Lung (tissue), 12 donors: ENCODE data around the gene XPNPEP2. TPM values are rescaled to one million over a fixed set of nuclear protein-coding genes. Genes with fewer than 3 reads are reported as not detected.

ENCODE experiments used
- ATAC-seq: fragments of 200-7000 bp; cut with Tn5 transposase; one replicate; pipeline ENCODE4 v1.9.1; 2020; ENCODE audit warnings: moderate number of reproducible peaks; ENCODE audit not compliant: insufficient read depth, low FRiP score
- DNase-seq, 3 donors: peaks; one replicate each; pipeline ENCODE4 v3.0.0-alpha.2; 2013 to 2017
- H3K27ac ChIP-seq, 2 donors: one replicate each; pipeline ENCODE4 v1.5.1; 2013; ENCODE audit warnings: mild to moderate bottlenecking in 2 of 2, moderate library complexity in 2 of 2, control low read depth in 1 of 2, inconsistent platforms in 1 of 2, low read depth in 1 of 2, low read length in 1 of 2
- H3K27me3 ChIP-seq, 3 donors: one replicate each; pipeline ENCODE4 v1.5.1; 2013; ENCODE audit warnings: low read length in 2 of 3; ENCODE audit not compliant: control insufficient read depth in 3 of 3, insufficient read depth in 3 of 3
- H3K36me3 ChIP-seq, 4 donors: one replicate each; pipeline ENCODE4 v1.5.1; 2013; ENCODE audit warnings: low read length in 4 of 4, mild to moderate bottlenecking in 1 of 4, moderate library complexity in 1 of 4; ENCODE audit not compliant: control insufficient read depth in 4 of 4, insufficient read depth in 4 of 4
- H3K4me1 ChIP-seq, 5 donors: one replicate each; pipeline ENCODE4 v1.5.1; 2013; ENCODE audit warnings: low read length in 5 of 5, mild to moderate bottlenecking in 2 of 5, moderate library complexity in 1 of 5; ENCODE audit not compliant: control insufficient read depth in 5 of 5, insufficient read depth in 5 of 5
- H3K4me3 ChIP-seq: one replicate; pipeline ENCODE4 v1.5.1; 2013; ENCODE audit warnings: mild to moderate bottlenecking, control low read depth, moderate library complexity
- H3K9ac ChIP-seq, 2 donors: one replicate each; pipeline ENCODE4 v1.5.1; 2013; ENCODE audit warnings: low read length in 2 of 2, control low read depth in 1 of 2; ENCODE audit not compliant: insufficient read depth in 1 of 2
- H3K9me3 ChIP-seq, 4 donors: one replicate each; pipeline ENCODE4 v1.5.1; 2013; ENCODE audit warnings: low read length in 3 of 4, mild to moderate bottlenecking in 1 of 4, moderate library complexity in 1 of 4; ENCODE audit not compliant: control insufficient read depth in 4 of 4, insufficient read depth in 3 of 4
- WGBS, 2 donors: extraction: QIAGEN DNeasy Blood & Tissue Kit; methylation state at CpG; one replicate each; pipeline ENCODE4 v1.1.7; 2013; 5-methylcytosine and 5-hydroxymethylcytosine counted together
- polyA plus RNA-seq, 2 donors: library from polyadenylated mRNA; stranded (reverse); fragments of 200-250 nt; gene quantifications; one replicate each; pipeline ENCODE4 v1.2.1, GENCODE V29; 2013
- total RNA-seq, 2 donors: library from RNA; depleted of rRNA in 1 of 2; stranded (reverse); fragments of >200 nt in 1 of 2; gene quantifications; one replicate each; pipeline ENCODE4 v1.2.1, GENCODE V29; 2014 to 2021
- TF ChIP-seq, protein P1 (sequence below): IDR thresholded peaks from 2 replicates; pipeline ENCODE4 v1.5.1; 2012; ENCODE audit warnings: mild to moderate bottlenecking; ENCODE audit errors: control extremely low read depth, extremely low read depth
- donor health status: control.
- donor health status: control.
- donor health status: Bipolar disorder and iron deficiency.
- donor health status: healthy.
- donor health status: DM: yes; HTN: yes; CAD: no.

XPNPEP2 gene
- total and polyA plus RNA-seq, 4 donors, result 0.61 to 2.1 (median 1.3) TPM

GRCh38 chrX:129790808-129791207 is 52.0 kb downstream of the XPNPEP2 start:
- DNase-seq (no peak), ATAC-seq (no peak)
- H3K27ac ChIP-seq, result no peak overlapping the region
- H3K4me1 ChIP-seq, result no peaks in the 10 kb centered on the region
- no peak overlapping the region for H3K4me3 ChIP-seq
- H3K9me3 ChIP-seq, result peaks cover 0 to 2% (median 0%) of the 10 kb centered on the region in 4 donors
- WGBS, 2 donors, result 87 to 99% methylated on average over 9 of the region's 9 CpGs
- TF ChIP-seq, protein P1, sequence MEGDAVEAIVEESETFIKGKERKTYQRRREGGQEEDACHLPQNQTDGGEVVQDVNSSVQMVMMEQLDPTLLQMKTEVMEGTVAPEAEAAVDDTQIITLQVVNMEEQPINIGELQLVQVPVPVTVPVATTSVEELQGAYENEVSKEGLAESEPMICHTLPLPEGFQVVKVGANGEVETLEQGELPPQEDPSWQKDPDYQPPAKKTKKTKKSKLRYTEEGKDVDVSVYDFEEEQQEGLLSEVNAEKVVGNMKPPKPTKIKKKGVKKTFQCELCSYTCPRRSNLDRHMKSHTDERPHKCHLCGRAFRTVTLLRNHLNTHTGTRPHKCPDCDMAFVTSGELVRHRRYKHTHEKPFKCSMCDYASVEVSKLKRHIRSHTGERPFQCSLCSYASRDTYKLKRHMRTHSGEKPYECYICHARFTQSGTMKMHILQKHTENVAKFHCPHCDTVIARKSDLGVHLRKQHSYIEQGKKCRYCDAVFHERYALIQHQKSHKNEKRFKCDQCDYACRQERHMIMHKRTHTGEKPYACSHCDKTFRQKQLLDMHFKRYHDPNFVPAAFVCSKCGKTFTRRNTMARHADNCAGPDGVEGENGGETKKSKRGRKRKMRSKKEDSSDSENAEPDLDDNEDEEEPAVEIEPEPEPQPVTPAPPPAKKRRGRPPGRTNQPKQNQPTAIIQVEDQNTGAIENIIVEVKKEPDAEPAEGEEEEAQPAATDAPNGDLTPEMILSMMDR, result no peak
- no peak overlapping the region for H3K9ac ChIP-seq
- no peaks in the 10 kb centered on the region for H3K36me3 ChIP-seq
- no peaks in the 10 kb centered on the region for H3K27me3 ChIP-seq

GRCh38 chrX:129791336-129791735 is 52.6 kb downstream of the XPNPEP2 start:
- no peaks in the 10 kb centered on the region for H3K27me3 ChIP-seq
- TF ChIP-seq, protein P1, result no peak
- H3K9ac ChIP-seq, result no peak overlapping the region
- H3K4me1 ChIP-seq, result no peaks in the 10 kb centered on the region
- no peak overlapping the region for H3K27ac ChIP-seq
- no peaks in the 10 kb centered on the region for H3K36me3 ChIP-seq
- ATAC-seq, result no peak
- H3K4me3 ChIP-seq, result no peak overlapping the region
- WGBS, 2 donors, result 75 to 82% methylated on average over 7 to 8 of the region's 8 CpGs
- H3K9me3 ChIP-seq, result peaks cover 0 to 2% (median 0%) of the 10 kb centered on the region in 4 donors
- no peak for DNase-seq

DNA sequence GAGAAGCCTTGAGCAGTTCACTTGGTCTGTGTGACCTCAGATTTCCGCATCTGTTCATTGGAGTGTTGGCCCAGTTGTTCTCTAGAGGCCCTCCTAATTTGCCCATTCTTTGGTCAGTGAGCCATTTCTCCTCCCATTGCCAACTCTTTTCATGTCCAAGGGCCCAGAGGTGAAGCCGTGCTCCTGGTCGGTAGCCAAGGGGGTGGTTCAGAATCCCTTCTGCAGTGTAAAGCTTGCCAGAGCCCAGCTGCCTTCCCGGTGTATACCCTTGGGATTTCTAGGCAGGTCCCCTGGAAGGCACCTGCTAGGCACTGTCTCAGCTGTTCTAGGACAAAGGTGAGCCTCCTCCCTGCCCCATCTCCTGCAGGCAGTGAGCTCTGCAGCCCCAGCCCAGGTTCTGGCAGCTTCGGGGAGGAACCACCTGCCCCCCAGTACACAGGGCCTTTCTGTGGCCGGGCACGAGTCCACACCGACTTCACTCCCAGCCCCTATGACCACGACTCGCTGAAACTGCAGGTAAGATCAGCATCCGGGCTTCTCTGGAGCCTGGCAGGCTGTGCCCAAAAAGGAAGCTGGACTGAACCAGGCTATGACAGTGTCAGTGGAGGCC is 53.3 kb downstream of the XPNPEP2 start:
- TF ChIP-seq, protein P1, result no peak
- no peak overlapping the region for H3K9ac ChIP-seq
- 82 to 97% methylated on average over 10 to 11 of the region's 11 CpGs for WGBS, 2 donors
- no peak overlapping the region for H3K4me3 ChIP-seq
- H3K9me3 ChIP-seq, result peaks cover 0 to 2% (median 0%) of the 10 kb centered on the region in 4 donors
- no peaks in the 10 kb centered on the region for H3K27me3 ChIP-seq
- no peak for DNase-seq
- ATAC-seq, result no peak
- no peaks in the 10 kb centered on the region for H3K4me1 ChIP-seq
- no peaks in the 10 kb centered on the region for H3K36me3 ChIP-seq
- no peak overlapping the region for H3K27ac ChIP-seq
